GM21526 (cell line): ENCODE results near the gene CDKN2A.
A peak's percentile ranks its signal among the peaks of the same experiment; 100 is the strongest.

ENCODE experiments used
- ATAC-seq: cut with Tn5 transposase; IDR thresholded peaks from one replicate; pipeline ENCODE4 v1.9.1; 2021; ENCODE audit warnings: moderate library complexity; ENCODE audit not compliant: unreplicated experiment, low FRiP score

CDKN2A gene

DNA sequence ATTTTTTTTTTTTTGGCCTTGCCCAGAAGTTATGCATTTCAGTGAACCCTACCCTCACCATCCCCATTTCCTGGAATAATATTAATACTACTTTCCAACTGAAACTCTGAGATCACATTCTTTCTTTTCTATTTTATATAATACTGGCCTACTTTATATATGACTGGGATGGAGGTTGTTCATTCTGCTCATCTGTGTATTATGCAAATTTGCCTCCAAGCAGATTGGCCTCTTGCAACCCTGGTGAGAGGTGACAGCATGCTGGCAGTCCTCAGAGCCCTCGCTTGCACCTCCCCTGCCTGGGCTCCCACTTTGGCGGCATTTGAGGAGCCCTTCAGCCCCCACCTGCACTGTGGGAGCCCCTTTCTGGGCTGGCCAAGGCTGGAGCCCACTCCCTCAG is 35.4 kb downstream of the CDKN2A start:
- no peak for ATAC-seq

- ATAC-seq, result no peak
Observed at GRCh38 chr9:21945606-21946005, 48.6 kb downstream of the CDKN2A start.

DNA sequence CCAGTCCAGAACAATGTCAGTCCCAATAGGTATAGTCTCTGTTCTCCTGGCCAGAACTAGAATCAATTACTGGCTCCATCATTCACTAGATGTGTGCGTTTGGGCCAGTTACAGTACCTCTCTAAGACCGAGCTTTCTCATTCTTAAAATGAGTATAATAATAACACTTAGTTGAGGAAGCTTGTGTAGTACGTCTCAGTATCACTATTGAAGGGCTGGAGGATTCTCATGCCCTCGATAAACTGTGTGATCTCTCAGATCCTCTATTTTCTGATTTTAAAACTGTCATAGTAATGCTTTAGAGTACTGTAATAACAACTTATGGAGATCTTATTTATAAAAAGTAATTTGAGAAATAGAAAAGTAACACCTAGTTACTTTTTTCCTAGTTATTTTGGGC is 50.7 kb downstream of the CDKN2A start:
- ATAC-seq, result peak; percentile 80

- ATAC-seq, result no peak
Observed at GRCh38 chr9:21941337-21941995, 52.7 kb downstream of the CDKN2A start.

DNA sequence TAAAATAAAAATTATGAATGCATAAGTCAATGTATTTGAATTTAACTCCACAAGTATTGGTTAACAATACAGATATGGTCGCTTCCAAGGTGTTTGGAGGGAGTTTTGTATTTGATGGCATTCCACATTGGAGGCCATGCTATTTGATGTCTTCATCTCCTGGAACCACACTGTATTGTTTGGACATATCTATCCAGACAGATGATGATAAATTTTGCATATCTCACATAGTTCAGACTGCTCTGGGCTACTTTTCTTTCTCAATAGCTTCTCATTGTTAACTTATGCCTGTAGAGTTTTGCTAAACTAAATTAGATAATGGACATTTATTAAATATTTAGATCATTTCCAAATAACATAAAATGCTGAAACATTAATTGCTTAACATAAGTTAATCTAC is 58.0 kb downstream of the CDKN2A start:
- no peak for ATAC-seq

GRCh38 chr9:21935631-21936030 is 58.6 kb downstream of the CDKN2A start:
- ATAC-seq, result no peak

DNA sequence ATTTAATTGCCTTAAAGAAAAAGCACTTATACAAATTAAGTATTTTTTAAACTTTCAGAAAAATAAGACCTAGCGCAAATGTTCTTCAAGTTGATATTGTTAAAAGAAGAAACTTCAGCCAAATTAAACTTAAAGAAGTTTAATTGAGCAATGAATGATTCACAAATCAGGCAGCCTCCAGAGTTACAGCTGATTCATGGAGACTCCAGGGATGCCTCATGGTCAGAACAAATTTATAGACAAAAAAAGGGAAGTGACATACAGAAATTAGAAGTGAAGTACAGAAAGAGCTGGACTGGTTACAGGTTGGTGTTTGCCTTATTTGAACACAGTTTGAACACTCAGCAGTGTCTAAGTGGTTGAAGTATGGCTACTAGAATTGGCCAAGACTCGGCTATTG is 60.3 kb downstream of the CDKN2A start:
- ATAC-seq, result no peak

GRCh38 chr9:21933281-21933680 is 60.9 kb downstream of the CDKN2A start:
- ATAC-seq, result no peak

DNA sequence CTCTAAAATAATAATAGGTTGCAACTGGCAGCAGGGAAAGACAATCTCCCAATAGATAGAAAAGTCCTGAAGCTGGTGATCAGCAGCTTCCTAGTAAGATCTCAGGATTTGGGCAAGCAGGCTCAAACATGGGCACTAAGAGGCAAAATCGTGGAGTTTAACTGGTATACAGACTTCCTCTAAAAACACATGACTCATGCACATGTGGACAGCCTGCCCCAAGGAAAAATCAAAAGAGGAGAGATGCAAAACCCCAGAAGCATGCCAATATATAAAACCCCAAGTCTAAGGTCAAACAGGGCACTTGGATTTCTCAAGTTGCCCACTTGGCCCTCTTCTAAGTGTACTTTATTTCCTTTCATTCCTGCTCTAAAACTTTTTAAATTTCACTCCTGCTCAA is 62.8 kb downstream of the CDKN2A start:
- ATAC-seq, result no peak

GRCh38 chr9:21927752-21928151 is 66.4 kb downstream of the CDKN2A start:
- no peak for ATAC-seq

GRCh38 chr9:21923694-21924093 is 70.5 kb downstream of the CDKN2A start:
- no peak for ATAC-seq

DNA sequence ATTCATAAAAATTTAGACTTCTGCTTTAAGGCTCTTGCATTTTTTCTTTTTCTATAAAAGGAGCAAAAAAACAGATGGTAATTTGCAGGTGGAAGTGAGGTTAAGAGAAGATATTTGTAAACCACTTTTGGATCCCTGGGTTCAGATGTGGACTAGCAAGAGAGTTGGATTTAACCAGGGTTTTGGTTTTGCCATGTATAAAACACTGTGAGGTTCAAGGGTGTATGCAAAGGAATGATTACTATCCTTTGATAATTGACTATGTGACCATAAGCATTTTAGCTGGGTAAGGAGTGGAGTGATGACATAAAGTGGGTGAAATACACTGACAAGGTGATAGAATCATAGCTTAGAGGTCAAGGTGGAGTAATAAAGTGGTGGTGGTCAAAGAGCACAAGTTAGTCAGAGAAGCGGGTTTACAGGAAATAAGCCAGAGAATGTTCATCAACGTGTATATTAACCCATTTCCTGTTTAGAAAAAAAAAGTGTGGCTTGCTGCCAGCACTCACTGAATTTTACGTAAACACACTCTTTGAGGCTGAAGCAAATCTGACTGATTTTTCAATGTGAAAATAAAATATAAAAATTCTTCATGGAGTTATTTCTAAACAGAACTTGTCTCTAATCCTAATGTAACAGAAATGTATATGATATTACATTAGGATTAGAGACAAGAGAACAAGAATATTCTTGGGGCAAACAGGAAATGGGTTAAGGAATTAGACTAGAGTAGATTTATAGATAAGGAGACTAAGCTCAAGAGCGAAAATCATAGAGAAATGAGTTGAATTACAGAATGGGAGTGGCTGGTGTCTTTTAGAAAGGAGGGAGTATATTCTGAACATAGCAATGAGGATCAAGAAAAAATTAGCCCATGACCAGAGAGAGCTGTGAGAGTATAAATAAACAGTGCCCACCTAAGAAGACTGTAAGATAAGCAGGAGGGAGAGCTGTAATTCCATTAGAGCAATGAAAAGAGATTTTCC is 74.5 kb downstream of the CDKN2A start:
- no peak for ATAC-seq
